HG02763 (cell line): Measurements from ENCODE around the gene CSNK2A2.
A peak's percentile ranks its signal among the peaks of the same experiment; 100 is the strongest.

Experiments used
- ATAC-seq: cut with Tn5 transposase; IDR thresholded peaks from one replicate; pipeline ENCODE4 v1.9.1; 2021; ENCODE audit warnings: mild to moderate bottlenecking, moderate library complexity; ENCODE audit not compliant: unreplicated experiment

The CSNK2A2 gene

GRCh38 chr16:58200004-58200797 lies 2.3 kb upstream of the CSNK2A2 start:
- ATAC-seq: no peak

DNA sequence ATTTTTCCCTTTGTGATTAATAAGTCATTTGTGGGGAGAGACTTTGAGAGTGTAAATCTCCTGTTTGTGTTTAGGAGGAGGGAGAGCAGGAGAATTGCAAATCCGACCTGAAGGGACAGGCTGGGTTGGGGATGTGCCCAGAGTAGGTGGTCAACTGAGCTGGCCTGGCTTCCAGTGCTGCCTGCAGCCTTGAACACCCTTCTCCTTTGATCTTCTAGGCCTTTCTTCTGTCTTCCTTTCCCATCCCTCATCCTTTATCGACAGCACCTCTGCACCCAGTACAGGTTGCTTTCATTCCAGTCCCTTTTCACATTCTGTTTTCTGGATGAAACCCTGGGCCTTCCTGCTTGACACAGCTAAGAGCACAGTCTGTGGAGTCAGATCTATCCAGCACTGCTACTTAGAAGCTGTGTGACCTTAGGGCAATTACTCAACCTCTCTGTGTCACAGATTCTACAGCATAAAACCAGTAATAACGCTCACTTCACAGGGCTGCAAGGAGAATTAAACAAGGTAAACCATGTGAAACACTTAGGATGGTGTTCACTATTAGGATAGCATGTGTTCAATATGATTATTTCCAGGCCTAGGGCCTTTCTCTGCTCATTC lies 1.0 kb upstream of the CSNK2A2 start:
- no peak for ATAC-seq

GRCh38 chr16:58197314-58198012 lies 443 bp downstream of the CSNK2A2 start:
- peak; percentile 27 for ATAC-seq

DNA sequence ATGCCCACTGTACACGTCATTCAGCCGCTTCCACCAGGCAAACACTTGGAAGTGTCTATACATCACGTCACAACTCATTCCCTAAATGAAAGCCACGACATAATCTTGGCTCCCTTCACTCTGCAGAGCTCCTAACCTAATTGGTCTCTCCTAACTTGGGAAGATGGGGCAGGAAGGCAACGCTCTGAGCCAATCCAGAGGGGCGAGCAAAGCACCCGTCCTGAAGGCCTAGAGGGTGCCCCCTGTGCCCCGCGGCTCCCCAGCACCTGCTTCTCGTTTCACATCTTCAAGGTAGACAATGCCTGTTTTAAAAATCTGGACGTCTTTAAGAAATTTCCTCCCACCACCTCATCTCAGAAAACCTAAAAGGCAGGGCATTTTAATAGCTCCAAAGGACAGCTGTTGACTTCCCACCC lies 1.0 kb downstream of the CSNK2A2 start:
- no peak for ATAC-seq

DNA sequence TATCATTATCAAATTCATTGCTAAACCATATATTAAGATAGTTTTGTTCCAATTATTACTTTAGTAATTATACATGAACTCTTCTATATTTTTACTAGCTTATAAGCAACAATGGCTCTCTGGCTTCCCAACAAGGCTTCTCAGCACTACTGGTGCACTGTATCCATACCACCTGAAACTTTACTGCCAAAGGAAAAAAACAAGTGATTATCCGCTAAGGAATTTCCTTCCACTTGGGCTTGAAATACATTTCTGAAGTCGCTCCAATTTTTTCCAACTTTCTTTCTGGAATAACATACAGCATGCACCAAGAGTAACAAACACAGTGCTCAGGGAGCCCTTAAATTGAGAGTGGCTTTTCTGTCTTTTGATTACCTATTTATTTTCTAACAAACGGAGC lies 2.1 kb downstream of the CSNK2A2 start:
- no peak for ATAC-seq

DNA sequence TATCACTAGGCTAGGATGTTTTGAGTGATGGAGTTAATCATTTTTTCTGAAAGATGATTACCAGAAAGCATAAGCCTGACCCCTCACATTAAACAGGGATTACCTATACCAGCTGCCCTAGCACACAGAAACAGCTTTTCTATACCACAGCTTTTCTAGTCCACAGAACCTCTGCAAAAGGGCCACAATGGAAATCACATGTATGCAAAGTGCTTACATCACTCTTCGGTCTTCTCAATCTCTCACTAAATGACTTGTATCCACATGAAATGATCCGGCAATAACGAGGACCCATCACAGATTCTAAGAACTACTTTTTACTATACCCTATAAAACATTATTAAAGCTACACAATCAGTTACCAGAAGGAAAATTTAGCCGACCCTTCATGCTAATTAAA lies 2.6 kb downstream of the CSNK2A2 start:
- ATAC-seq: no peak

DNA sequence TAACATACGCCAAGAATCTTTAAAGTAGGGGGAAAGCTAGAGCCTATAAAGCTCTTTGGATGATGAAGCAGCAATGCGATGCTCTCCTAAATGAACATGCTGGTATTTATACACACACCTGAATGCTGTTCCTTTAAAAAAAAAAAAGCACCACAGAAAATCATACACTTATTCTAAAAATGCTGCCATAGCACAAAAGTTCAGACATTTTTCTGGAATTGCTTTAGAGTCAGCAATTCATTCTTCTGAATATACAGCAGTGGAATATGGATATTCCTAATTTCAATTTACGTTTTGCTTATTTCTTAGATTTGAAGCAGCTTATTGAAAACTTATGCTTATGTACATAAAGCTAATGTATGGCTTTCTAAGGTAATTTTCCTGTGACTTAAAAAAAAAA lies 3.1 kb downstream of the CSNK2A2 start:
- no peak for ATAC-seq

DNA sequence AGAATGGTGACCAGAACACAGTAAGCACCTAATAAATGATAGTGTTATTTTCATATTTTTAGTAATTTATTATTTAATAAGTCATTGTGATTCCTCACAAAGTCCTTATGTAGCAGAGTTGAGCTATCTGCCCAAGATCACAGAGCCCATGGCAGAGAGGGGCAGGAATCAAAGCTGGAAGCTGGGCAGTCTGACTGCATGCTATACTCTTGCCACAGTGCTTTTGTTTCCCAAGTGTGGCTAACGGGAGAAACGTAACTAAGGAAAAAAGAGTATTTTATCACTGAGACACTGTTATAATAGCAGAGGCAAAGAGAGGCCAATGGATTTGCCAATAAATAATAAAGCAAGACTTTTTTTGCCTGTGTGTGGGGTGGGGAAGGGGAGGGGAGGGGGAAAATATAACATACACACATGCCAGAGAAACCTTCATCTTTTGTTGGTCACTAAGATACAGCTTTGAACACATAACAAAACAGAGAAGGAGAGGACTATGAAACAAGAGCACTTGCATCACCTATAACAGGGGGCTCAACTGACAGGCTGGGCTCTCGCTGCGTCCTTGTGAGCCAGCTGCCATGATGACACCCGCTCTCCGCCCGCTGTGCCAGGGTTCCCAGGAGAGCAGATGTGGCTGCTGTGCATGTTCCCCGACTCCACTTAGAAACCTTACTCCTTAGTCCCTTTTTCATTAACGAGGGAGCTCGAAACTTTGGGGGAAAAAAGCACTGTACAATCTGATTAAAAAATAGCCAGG lies 10.1 kb downstream of the CSNK2A2 start:
- no peak for ATAC-seq

DNA sequence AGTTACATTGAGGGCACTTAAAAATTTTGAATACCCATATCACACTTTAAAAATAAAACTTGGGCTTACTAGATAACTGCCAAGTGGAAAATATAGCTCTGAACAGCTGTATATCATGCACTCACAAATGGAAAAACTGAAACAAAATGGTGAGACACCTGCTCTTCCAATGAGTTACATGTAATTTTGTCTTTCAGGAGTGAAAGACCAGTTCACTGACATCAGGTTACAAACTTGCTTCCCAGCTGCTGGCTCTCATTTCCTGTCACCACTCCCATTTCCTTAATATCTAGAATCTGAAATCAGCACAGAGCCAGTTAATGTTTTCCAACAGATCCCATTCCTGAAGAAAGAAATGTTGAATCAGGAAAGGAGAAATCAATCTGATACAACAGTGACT lies 10.8 kb downstream of the CSNK2A2 start:
- ATAC-seq: no peak

DNA sequence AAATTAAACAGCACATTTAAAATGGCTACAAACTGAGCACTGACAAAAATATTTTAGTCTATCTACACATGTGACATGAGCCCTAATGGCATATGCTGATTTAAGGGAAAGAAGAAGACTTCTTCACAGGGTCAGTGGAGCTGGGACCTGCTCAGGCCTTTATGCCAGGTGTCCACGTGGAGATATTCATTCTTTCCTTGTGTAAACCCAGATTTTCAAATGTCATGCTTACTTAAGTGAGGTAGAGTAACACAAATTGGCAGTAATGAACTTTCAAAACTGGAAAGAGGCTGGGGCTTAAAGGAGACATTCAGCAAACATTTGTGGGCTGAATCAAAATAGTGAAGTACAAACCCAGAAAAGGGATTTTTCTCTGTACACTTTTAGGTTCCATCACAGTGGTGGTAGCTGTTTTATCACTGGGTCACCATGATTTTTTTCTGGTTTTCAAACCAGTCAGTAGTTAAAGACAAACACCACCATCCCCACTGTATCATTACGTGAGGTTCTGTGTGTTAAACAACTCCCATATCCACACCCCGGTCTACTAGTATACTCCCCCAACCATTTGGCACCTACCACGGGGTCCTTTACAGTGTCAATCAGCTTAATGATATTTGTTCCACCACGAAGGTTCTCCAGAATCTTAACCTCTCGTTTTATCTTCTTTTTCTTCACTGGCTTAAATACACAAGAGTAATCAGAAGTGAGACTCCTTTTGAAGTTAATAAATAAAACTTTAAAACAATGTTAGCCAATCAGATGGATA lies 11.5 kb downstream of the CSNK2A2 start:
- ATAC-seq: no peak

DNA sequence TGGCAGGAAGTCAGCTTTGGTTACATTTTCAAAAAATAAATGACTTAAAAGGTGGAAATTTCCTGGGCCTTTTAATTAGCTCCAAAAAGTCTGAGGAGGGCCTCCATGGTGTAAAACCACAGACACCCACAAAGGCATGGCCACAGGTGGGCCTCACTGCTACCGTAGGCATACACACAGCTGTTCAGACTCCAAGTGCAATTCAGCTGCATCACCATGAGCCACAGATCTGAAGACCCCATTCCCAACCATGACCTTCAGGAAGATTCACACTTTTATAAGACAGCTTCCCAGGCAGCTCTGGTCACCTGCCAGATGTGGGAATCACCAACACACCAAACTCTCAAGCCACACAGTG lies 20.6 kb downstream of the CSNK2A2 start:
- ATAC-seq: no peak

GRCh38 chr16:58176608-58177352 lies 21.1 kb downstream of the CSNK2A2 start:
- ATAC-seq: no peak

- ATAC-seq: no peak
Observed at GRCh38 chr16:58170223-58170622, 27.7 kb downstream of the CSNK2A2 start.

DNA sequence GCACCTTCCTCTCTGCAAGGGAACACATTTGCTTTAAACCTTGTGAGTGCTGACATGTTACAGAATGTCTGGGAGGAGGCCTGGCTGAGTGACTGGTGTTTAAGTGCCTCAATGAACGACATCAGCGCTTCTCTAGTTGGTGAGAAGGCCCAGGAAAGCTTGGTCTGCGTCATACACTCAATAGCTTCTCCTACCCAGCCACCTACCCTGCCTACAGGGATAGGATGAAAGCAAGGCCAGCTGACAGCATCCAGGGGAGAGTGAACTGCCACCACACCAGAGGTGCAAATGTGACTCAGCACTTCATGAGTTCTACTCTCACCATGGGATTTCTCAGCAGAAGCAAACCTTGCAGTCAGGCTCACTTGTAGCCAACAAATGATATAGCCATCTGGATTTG lies 37.1 kb downstream of the CSNK2A2 start:
- no peak for ATAC-seq

- ATAC-seq: no peak
Observed at GRCh38 chr16:58158725-58159124, 39.2 kb downstream of the CSNK2A2 start.

DNA sequence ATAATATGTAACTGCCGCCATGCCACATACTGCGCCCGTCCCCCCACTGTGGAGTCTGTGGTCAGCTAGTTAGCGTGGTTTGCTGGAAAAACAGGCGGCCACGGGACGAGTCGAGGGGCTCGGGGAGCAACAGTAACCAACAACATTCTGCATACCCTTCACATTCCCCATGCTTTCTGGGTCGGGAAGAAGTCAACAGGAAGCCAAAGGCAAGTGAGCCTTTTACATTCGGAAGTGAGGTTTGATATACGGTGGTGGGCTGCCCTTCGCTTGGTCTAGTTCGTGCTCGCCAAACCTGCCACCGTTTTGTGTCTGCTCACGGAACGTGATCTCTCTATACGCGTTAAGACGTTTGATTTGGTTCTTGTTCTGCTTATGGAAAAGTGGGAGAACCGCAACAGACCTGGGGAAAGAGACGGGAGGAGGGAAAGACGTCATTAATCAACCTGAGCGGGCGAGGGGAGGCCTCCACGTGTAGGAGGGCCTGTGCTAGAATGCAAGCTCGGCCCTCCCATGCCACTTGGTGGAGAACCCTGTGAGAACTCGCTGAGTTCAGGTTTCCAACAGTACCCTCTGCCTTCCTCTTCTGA lies 39.9 kb downstream of the CSNK2A2 start:
- no peak for ATAC-seq

DNA sequence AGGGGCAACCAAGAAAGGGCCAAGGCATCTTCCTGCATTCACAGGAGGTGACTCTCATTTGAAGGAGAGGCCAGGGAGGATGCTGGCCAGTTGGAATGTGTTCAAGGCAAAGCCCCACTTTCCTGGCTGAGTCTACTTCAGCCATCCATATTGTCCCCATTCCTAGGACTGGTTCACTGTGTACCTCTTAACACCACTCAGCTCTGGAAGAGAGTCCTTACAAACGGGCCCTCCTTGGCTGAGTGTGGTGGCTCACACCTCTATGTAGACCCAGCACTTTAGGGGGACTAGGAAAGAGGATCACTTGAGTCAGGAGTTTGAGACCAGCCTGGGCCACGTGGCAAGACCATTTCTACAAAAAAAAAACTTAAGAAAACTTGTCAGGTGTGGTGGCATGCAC lies 40.7 kb downstream of the CSNK2A2 start:
- ATAC-seq: no peak

DNA sequence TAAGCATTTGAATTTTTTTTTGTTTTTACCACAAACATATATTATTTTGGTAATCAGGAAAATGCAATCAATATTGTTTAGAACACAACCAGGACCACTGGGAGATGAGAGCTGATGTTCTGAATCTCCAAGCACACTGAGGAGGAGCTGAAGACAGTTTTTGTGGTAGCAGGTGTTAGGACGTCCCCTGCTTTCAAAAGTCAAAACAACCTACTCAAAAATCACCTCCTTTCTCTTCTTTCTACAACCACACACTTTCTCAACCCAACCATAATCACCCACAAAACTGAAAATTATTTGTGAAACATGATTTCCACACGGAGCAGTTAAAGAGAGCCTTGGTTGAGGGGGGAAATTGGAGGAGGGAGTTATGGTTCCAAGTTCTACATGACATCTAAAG lies 42.1 kb downstream of the CSNK2A2 start:
- ATAC-seq: no peak

GRCh38 chr16:58154345-58154744 lies 43.6 kb downstream of the CSNK2A2 start:
- ATAC-seq: no peak
